Inflammatory macrophage treated with lipopolysaccharide for 4 hours (primary cell): Measurements from ENCODE around the gene COL5A2.
A peak's percentile ranks its signal among the peaks of the same experiment; 100 is the strongest.

Experiments
- DNase-seq: peaks from one replicate; pipeline ENCODE4 v3.0.0-alpha.2; 2020

The COL5A2 gene

GRCh38 chr2:189146553-189146952 lies 33.0 kb downstream of the COL5A2 start:
- DNase-seq, result no peak

DNA sequence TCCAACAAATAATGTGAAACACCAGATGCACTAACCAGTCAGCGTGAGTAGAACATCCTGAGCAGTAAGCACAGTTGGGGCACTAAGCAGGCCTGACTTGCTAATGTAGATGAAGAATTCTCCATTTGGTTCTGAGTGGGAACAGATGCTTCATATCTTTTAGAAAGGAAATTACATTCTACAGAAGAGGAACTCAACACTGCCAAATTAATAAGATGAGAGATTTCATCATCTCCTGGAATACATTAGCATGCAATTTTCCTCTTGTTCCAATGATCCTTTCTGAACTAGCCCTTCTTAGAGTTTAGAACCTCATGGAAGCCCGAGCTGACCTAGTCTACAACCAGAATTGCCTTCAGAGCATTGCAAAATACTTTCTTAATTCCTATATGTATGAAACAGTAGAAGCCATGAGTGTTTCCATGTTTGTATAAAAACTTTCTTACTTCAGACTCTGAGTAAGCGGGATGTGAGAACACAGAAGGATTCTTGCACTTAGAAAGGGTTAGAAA lies 34.8 kb downstream of the COL5A2 start:
- DNase-seq, result no peak

GRCh38 chr2:189143925-189144324 lies 35.6 kb downstream of the COL5A2 start:
- DNase-seq, result no peak

DNA sequence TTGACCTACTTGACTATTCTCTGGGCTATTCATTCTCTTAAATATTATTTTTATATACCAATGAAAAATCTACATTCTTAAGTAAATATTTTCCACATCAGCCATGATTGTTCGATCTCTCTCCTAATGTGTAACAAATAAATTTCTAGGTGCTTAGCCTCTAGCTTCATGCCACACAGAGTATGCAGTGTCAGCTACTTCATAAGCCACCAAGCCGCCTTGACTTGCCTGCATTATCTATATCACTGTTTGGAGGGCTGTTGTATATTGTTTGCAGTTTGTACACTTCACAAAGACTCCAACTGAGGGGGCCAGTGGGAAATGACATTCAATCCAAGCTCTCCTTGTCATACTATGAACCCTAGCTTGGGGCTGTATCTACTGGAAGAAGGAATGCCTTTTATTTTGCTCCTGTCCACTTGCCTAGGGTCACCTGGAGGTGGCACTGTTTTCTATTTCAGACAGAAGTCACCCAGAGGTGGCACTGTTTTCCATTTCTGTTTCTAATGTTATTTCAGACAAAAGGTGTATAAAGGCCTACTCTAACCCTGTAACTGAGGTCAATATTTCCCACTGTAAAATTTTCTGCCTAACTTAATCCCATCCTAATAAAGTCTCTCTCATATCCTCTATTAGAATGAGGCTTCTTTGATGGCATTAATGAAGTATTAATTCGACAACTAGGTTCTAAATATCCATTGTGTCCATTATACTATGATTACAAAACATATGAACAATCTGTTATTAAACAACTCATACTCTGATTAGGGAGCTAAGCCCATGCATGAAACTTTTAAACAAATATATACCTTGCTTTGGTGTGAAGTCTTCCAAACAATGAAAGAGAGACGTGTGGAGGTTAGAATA lies 36.4 kb downstream of the COL5A2 start:
- DNase-seq, result peak; percentile 36

GRCh38 chr2:189138800-189139199 lies 40.8 kb downstream of the COL5A2 start:
- DNase-seq, result no peak

- DNase-seq, result no peak
Observed at GRCh38 chr2:189137519-189137918, 42.0 kb downstream of the COL5A2 start.

DNA sequence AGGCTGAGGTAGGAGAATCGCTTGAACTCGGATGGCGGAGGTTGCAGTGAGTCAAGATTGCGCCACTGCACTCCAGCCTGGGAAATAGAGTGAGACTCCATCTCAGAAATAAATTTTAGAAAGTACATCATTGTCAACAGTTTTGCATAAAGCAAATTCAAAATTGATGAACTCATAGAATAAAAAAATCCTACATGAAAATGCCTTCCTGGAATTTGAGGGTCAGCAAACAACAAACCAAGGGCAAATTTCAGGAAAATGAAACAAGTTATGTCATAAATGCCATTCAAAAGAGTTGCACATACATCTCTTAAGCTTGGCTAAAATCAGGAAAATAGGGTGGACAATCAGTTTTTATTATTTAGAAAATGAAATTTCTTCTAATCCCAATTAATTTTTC lies 45.1 kb downstream of the COL5A2 start:
- DNase-seq, result no peak

- no peak for DNase-seq
Observed at GRCh38 chr2:189131991-189132390, 47.6 kb downstream of the COL5A2 start.

- DNase-seq, result no peak
Observed at GRCh38 chr2:189129971-189130370, 49.6 kb downstream of the COL5A2 start.

GRCh38 chr2:189128970-189129369 lies 50.6 kb downstream of the COL5A2 start:
- DNase-seq, result no peak

DNA sequence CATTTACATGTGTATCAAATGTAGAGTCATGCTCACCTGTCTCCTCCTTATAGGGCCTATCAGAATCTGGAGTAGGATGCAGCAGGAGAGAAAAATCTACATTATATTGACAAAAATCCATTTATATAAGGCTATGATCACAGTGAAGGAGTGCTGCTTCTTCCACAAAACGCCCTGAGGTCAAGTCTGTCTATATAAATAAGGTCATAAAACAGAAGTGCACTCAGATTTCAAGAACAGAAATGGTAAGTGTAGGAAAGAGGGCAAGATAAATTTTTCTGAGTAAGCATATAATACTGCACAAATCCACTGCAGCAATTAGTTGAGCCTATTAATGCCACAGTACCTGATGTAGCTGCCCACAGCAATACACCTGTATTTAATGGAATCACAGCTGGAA lies 51.8 kb downstream of the COL5A2 start:
- DNase-seq, result no peak

- DNase-seq, result no peak
Observed at GRCh38 chr2:189125195-189125594, 54.4 kb downstream of the COL5A2 start.

- no peak for DNase-seq
Observed at GRCh38 chr2:189124175-189124574, 55.4 kb downstream of the COL5A2 start.

DNA sequence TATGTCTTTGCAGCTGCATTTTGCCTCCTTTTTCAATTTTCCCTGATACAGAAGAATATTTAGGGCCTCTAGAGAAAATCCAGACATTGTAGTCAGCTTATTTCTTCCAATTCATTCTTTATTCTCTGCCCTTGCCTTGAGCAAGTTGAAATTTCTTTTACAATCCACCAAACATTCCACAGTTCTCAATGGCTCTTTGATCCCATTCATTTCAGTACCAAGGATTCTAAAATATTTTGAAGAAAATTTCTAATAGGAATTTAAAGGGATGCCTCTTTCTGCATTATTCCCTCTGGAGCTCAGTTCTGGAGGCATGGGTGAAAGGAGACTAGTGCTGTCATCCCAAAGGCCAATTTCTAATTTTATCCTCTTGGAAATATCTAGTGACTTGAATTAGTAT lies 61.2 kb downstream of the COL5A2 start:
- no peak for DNase-seq

- DNase-seq, result no peak
Observed at GRCh38 chr2:189116979-189117378, 62.6 kb downstream of the COL5A2 start.

- DNase-seq, result no peak
Observed at GRCh38 chr2:189116087-189116486, 63.5 kb downstream of the COL5A2 start.

- DNase-seq, result no peak
Observed at GRCh38 chr2:189115126-189115525, 64.4 kb downstream of the COL5A2 start.

GRCh38 chr2:189113963-189114362 lies 65.6 kb downstream of the COL5A2 start:
- no peak for DNase-seq

- no peak for DNase-seq
Observed at GRCh38 chr2:189111063-189111715, 68.4 kb downstream of the COL5A2 start.

DNA sequence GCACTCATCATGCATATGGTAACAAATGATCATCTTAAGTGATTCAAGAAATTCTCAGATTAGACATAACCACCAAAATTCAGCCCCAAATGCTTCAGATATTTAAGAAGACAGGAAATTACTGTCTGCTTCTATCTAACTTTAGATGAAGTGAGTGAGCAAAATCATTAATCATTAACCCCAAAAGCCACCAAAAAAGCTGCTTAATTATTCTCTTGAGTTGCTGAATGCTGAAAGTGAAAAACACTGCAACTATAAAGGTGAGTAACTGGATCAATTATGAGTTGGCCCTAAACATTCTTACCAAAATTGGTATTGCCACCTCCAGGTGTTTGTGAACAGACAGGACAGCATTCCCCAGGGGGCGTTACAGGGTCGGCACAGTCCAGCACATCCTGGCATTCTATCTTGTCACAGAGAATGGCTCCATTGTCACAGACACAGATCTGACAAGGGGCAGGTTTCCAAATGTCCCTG lies 69.6 kb downstream of the COL5A2 start:
- DNase-seq, result no peak

DNA sequence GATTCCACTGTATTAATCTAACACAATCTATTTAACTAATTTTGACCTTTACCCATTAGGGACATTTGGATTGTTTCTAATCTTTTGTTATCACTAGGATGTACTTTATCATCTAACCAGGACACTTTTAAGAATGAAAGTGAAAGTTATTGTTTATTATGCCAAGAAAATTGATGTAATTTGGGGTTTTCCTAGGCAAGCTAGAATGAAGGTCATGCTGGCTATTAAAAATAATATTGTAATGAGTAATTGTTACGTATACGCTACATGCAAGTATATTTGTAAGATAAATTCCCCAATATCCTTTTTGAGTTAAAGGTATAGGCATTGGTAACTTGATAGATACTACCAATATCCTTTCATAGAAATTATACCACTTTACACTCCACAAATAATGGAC lies 74.6 kb downstream of the COL5A2 start:
- DNase-seq, result peak; percentile 74

DNA sequence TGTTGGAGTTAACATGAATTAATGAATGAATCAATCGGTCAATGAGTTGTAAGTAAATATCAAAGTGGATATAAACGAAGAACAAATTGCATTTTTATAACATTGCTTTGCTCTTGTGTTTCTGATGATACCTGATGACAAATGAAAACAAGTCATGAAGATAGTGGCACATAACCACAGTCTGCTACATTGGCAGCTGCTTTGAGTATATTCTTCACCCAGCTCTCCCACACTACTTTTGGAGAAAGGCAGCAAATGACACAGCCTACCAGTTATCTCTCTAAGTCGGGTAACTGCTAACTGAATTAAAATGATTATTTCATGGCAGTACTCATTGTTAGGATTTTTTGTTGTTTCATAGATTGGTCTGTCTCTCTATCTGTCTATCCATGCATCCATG lies 76.8 kb downstream of the COL5A2 start:
- no peak for DNase-seq

DNA sequence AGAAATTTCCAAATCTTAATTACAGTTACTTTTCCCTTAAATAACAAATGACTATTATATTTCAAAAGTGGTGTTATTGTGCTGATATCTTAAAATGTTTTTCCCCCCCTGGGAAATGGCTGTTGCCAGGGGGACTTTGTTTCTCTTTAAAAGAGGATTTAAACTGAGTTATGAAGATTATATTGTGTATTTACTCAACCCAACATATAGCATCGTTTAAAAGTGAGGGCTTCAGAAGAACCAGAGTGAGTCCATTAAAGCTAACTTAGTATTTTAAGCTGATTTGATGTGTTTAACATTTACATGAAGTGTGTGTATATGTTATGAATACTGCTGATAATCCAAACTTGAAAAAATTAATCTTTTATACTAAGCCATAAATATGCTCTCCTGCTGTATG lies 81.6 kb downstream of the COL5A2 start:
- DNase-seq, result no peak

DNA sequence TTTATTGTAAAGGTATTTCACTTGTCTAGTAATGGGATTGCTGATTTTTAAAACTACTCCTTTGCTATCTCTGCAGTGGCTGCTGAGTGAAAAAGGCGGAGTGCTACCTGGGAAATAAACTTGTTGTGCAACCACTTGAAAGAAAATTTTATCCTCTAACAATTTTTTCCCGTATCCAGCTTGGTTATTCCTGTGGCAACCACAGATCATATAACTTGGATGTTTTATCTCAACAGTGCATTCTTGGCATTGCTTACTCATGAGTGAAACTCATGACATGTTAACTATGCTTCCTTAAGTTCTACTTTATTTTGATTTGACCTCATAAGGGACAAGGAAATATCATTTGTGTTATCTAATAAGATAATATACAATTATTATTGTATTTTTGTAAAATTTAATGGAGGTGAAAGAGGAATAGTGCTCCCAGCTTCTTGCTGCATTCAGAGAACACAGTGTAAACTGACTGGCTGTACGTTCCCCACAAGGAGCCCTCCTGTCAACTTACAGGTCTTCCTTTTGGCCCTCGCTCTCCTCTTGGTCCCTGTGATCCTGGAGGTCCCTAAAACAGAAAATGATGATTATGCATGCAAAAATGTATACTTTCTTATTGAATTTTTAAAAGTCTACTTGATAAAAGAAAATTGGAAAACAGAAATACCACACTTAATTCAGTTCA lies 82.7 kb downstream of the COL5A2 start:
- no peak for DNase-seq
